Fibroblast of lung (primary cell): ENCODE measurements around the gene LMAN2.
A peak's percentile ranks its signal among the peaks of the same experiment; 100 is the strongest.

Experiments used
- EZH2 ChIP-seq: IDR thresholded peaks from 2 replicates; pipeline ENCODE4 v1.5.1; 2012; ENCODE audit warnings: low read length, control low read depth, mild to moderate bottlenecking; ENCODE audit errors: missing control alignments
- TF ChIP-seq, protein P1 (sequence below), 2 donors: IDR thresholded peaks in 1 of 2; conservative IDR thresholded peaks in 1 of 2; 1 replicate in 1 of 2; 2 replicates in 1 of 2; pipeline ENCODE4 v1.5.1; 2011 to 2012; ENCODE audit warnings: low read length in 2 of 2, control low read depth in 1 of 2, inconsistent platforms in 1 of 2, low read depth in 1 of 2, mild to moderate bottlenecking in 1 of 2

DNA sequence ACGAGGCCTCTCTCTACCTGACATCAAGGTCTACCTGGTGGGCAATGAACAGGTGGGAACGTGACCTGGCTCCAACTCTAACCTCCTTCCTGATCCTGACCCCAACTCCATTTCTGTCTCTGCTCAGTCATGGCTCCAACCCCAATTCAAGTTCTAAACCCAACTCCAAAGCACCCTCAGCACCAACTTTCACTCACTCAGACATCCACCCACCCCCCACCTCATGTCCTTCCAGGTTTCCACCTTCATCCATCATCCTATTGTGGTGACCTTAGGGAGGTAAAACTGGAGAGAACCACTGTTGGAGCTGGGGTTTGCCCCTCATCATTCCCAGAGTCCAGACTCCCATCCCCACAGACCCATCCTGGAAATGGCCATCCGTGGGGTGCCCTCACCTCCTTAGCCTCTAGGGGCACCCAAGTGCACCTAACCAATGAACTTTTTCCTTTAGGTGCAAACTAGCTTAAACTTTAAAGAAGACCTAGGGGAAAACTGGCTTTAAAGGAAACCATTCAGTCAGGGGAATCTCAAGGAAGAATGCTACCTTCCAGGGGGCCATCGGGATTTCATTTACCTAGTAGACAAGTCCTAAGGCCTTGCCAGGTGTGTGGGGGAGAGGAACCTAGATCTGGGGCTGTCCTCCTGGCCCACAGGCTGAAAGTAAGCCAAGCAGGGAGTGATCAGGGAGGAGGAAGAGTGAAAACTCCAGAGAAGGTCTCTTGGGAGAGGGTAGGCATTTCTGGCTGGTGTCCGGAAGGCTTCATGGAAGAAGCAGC is 17.6 kb upstream of the LMAN2 start:
- TF ChIP-seq, protein P1, sequence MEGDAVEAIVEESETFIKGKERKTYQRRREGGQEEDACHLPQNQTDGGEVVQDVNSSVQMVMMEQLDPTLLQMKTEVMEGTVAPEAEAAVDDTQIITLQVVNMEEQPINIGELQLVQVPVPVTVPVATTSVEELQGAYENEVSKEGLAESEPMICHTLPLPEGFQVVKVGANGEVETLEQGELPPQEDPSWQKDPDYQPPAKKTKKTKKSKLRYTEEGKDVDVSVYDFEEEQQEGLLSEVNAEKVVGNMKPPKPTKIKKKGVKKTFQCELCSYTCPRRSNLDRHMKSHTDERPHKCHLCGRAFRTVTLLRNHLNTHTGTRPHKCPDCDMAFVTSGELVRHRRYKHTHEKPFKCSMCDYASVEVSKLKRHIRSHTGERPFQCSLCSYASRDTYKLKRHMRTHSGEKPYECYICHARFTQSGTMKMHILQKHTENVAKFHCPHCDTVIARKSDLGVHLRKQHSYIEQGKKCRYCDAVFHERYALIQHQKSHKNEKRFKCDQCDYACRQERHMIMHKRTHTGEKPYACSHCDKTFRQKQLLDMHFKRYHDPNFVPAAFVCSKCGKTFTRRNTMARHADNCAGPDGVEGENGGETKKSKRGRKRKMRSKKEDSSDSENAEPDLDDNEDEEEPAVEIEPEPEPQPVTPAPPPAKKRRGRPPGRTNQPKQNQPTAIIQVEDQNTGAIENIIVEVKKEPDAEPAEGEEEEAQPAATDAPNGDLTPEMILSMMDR (conservative IDR thresholded peaks at IDR 0.05 in 1 of 2, IDR thresholded peaks at IDR 0.05 in 1 of 2; ENCODE audit: low read depth in 1 of 2, low read length in 2 of 2): peak; percentile 51 to 73
- no peak for TF ChIP-seq EZH2
